ENCODE measurements around the gene VPS11.

DNA sequence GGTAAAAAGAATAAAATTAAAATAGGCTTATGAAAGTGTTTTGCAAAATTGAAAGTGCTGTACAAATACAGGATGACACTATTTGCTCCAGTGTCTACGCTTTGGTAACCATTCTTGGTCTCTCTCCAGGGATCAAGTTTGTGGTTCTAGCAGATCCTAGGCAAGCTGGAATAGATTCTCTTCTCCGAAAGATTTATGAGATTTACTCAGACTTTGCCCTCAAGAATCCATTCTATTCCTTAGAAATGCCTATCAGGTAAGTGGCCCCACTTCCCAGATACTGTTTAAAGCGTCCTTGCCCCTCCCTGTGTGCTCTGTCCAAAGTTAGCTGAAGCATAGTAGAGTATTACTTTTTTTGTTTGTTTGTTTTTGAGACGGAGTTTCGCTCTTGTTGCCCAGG lies 46.0 kb upstream of the VPS11 start:
- TF ChIP-seq CTCF (conservative IDR thresholded peaks at IDR 0.05; ENCODE audit: low read depth, low read length) (no peak), EZH2 (IDR thresholded peaks at IDR 0.05; ENCODE audit: low read length, unreplicated experiment) (no peak), EZH2phosphoT487 (IDR thresholded peaks at IDR 0.05; ENCODE audit: borderline replicate concordance, low read length) (no peak)

All from PC-3 (cell line).